NOMO-1 treated with DMSO at 0.1 percent for 48 hours (cell line): ENCODE results near the gene GRK3.
A peak's percentile ranks its signal among the peaks of the same experiment; 100 is the strongest.

Experiments used
- DNase-seq: peaks from one replicate; lab custom pipeline; 2025; ENCODE audit not compliant: unreplicated experiment; lab: John Stamatoyannopoulos, UW

The GRK3 gene

DNA sequence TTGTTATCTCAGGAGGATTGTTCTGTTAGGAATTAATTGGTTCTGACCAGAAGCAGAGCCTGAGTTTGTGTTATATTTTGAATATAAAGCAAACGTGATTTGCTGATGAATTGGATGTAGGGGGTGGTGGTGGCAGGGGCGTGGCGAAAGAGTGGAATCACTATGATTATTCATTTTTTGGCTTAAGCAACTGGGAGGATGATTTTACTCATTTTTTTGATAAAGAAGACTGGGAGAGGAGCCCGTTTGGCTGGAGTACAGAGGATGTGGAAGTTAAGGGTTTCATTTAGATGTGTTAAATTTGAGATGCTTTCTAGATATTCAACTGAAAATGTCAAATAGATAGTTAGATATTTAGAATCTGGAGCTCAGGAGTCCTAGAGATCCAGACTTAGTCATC is 94.2 kb downstream of the GRK3 start:
- DNase-seq: no peak

DNA sequence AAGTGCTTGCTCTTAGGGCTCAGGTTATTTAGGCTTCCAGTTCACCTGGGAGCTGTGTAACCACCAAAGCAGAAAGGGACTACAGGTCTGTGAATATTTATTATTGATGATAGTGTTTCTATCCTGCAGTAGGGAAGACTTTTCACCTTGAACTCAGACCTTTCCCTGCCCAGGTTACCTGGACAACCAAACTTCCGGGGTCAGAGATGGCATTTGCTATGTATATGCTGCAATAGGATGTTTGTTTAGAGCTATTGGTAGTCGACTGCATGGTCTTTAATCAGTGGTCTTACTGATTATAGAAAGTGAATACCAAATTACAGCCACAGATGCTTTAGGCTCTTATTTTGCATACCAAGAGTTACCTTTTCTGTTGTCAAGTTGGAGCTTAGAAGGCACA is 94.9 kb downstream of the GRK3 start:
- no peak for DNase-seq

GRCh38 chr22:25660336-25660735 is 95.9 kb downstream of the GRK3 start:
- DNase-seq: no peak

DNA sequence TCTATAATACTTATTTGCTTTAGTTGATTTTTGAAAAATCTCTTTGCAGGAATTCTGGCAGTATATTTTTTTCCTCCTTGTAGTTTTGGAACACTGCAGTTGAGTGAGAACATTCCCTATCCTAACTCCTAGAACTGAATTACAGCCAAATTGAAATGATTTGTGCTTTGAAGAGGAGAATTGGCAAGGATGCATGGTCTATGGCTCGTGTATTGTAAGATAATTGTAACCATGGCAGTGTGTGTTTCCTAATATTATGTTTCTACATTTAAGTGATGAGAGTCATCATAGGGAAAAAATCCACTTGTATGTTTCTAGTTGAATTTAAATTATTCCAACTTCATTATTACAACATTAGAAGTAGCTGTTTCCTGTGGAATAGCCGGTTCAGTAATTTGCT is 96.6 kb downstream of the GRK3 start:
- no peak for DNase-seq

- no peak for DNase-seq
Measured at GRCh38 chr22:25663654-25664053, 99.2 kb downstream of the GRK3 start.

GRCh38 chr22:25666308-25666707 is 101.8 kb downstream of the GRK3 start:
- DNase-seq: peak; percentile 66

DNA sequence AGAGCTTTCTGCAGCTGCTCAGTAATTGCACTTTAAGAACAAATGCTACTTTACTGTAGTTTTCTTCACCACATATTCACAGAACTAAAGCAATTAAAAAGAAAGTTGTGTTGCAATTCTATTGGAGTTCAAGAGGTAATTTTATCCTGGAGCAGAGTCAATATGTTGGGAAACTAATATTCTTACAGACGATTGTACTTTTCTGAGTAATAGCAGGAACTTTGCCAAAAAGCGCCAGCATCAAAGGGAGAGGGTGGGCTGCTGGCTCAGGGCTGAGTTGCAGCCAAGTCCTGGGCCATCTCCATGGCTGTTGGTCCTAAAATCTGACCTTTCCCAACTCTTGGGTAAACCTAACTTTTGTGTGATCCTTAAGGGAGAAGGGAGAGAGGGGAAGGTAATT is 104.0 kb downstream of the GRK3 start:
- no peak for DNase-seq

GRCh38 chr22:25669253-25670069 is 105.0 kb downstream of the GRK3 start:
- DNase-seq: peak; percentile 44

DNA sequence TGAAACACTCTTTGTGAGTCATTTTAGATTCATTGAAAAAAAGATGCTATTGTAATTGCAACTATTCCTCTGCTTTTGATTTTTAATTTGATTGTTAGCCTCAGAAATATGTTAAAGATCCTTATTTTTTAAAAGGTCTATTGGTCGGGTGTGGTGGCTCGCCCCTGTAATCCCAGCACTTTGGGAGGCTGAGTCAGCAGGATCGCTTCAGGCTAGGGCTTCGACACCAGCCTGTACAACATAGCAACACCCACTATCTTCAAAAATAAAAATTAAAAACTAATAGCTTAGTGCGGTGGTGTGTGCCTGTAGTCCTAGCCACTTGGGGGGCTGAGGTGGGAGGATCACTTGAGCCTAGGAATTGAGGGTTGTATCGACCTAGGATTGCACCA is 105.6 kb downstream of the GRK3 start:
- no peak for DNase-seq

- no peak for DNase-seq
Measured at GRCh38 chr22:25672289-25673084, 108.0 kb downstream of the GRK3 start.

- no peak for DNase-seq
Measured at GRCh38 chr22:25673713-25674112, 109.2 kb downstream of the GRK3 start.

- no peak for DNase-seq
Measured at GRCh38 chr22:25677631-25678030, 113.2 kb downstream of the GRK3 start.

DNA sequence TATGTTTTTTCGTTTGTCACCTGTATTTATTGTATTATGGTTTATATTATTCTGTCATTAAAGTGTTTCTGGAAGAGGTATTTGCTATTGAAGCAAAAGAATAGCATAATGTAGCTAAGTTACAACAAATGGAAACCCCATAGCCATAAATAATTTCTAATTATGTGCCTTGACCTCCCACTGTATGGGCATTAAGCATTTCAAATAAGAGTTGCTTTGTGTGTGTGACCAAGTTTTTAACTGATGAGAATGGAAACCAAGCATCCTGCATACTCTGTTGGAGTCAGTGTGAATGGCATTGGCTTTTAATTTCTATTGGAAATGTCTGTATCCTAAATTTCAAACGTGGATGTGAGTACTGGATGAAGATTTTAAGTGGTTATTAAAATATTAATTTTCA is 115.6 kb downstream of the GRK3 start:
- no peak for DNase-seq

DNA sequence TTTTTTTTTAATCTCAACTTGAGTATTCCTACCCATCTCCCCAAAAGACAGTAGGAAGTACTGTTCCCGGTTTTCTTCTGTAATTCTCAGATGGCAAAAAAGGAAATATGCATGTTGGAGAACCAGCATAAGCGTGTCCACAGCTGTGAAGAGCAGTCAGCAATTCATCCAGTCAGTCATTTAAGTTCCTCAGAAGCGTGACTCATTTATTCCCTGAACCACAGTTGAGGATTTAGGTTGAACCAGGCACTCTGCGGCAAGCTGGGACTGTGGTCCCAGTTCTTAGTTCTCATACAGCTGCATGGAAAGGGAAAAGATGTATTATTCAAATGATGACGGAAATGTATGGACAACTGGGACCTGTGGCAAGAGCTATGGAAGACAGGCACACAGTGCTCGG is 116.5 kb downstream of the GRK3 start:
- no peak for DNase-seq

DNA sequence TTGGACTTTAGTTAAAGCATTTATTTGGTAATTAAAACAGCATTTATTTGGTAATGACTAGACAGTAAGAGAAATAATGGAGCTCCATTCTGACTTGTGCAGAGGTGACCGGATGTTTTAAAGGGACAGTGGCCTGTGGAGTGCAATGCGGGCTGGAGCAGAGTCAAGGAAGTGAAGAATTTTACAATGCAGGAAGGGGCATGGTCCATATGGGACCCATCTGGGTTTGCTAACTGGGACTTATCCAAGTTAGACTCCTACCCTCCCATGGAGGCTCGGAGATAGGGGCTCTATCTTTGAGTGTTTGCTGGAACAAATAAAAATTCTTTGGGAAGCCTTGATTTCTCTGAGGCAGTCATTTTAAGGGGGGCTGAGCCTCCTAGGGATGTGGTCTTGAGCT is 117.6 kb downstream of the GRK3 start:
- DNase-seq: no peak

DNA sequence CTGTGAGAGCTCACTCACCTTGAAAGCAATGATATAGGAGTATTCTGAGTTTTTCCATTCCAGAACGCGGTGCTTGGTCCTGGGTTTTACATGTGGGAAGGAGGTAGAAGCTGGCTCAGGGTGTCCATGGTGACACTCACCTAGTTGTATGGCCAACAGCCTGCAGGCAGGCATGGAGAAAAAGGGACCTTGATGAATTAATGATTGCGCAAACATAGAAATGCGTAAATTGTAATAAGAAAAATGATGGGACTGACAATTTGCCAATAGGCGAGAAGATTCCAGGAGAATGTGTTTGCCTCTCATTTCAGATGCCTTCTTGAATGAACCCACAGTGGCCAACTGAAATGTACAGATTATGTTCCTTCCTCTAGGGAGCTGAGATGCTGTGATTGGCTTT is 124.2 kb downstream of the GRK3 start:
- no peak for DNase-seq

DNA sequence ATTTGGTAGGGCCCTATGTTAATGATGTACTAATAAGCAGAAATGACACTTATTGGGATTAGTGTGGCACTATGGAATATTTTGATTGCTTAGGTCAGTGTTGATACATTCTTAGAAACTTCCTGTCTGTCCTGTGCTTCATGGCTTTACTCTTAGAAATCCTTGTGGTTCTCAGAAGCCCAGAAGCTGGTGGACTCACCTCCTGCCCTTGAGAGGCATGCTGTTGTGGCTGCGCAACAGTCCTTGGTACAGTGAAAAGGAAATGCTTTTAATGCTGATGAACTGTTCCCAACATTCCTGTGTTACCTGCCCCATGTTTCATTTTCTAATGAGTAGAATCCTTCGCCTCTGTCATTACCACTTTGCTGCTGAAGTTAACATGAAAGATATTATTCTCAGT is 125.2 kb downstream of the GRK3 start:
- DNase-seq: no peak

- DNase-seq: no peak
Measured at GRCh38 chr22:25690798-25691197, 126.3 kb downstream of the GRK3 start.

DNA sequence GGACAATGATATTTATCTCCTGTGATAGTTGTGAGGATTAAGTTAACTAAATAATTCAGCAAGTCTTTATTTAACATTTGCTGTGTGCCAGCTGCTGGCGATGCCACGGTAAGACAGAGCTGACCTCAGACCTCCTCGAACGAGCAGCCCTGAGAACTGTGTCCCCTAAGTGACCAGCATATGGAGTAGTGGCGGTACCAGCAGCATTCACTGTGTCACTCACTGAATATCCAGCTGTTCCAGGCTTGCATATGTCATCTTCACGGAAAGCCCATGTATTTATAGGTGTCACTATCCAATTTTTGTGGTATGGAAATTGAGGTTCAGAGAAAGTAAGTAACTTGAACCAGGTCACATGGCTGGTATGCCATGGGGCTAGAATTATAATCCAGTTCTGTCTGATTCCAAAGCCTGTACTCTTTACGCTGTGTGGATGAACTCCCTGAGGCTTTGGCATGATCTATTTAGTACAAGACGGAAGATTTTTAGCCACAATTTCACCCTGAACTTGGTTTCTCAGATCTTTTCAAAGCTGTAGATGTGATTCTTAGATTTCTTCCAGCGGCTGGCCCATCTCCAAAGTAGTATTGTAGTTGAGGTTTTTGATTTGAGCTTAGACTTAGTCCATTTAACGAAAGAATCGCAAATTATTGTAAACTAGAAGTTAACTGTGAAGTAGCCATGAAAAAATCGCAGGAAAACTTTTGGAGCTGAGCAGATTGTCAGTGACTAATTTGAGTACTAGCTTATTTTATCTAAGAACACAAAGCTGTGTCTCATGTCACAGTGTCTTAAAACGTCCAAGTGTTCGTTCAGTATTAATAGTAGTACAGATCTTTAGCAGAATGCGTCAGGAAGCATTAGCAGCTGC is 128.2 kb downstream of the GRK3 start:
- no peak for DNase-seq

DNA sequence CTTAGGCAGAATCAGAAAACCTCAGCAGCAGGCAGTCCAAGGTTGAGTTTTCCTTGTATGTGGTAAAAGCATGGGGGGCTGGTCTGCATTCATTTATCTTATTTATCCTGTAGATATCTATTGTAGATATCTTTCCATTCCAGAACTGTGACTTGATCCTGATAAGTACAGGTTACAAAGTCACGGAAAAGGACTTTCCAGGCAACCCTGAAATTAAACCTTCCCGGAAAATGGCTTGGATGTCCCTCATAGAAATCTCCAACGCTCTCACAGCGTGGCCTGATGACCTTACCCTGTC is 128.7 kb downstream of the GRK3 start:
- DNase-seq: no peak

- no peak for DNase-seq
Measured at GRCh38 chr22:25694196-25694907, 129.9 kb downstream of the GRK3 start.
